GM12878 (cell line): Measurements from ENCODE around the gene DUSP15. TPM values are rescaled to one million over a fixed set of nuclear protein-coding genes. Genes with fewer than 3 reads are reported as not detected.

Source experiments
- ATAC-seq: fragments of 200-7000 bp; cut with Tn5 transposase; 3 replicates; pipeline ENCODE4 v1.9.1; 2020; ENCODE audit warnings: mild to moderate bottlenecking, moderate library complexity
- BruUV-seq: library from RNA; stranded (reverse); fragments of 400-500 nt; replicated peaks from 2 replicates; lab custom pipeline; 2021; lab: Mats Ljungman, UMichigan
- CTCF ChIA-PET: fragments of 300-600 bp; sonication (Branson Sonifier 250); formaldehyde crosslinking; extraction: SDS; loops from one replicate; lab custom pipeline; 2021; ENCODE audit warnings: inconsistent platforms; lab: Yijun Ruan, JAX
- POLR2A ChIA-PET: fragments of 350-600 bp; formaldehyde crosslinking; extraction: SDS; loops from one replicate; lab custom pipeline; 2021; ENCODE audit warnings: inconsistent platforms; lab: Charles Lee
- RAD21 ChIA-PET: fragments of 300-600 bp; sonication (Branson Sonifier 250); formaldehyde crosslinking; loops from one replicate; lab custom pipeline; 2023; ENCODE audit warnings: antibody characterized with exemption; ENCODE audit not compliant: unreplicated experiment; lab: Charles Lee
- SMC1A ChIA-PET: fragments of 300-600 bp; sonication (Branson Sonifier 250); formaldehyde crosslinking; loops from one replicate; lab custom pipeline; 2023; ENCODE audit not compliant: unreplicated experiment, uncharacterized antibody; lab: Charles Lee
- DNase-seq: peaks from one replicate; pipeline ENCODE4 v3.0.0-alpha.2; 2011; ENCODE audit warnings: low read depth, low spot score
- FAIRE-seq: peaks from 3 replicates; lab custom pipeline; 2011; peaks lifted over from hg19 to GRCh38; lab: Jason Lieb, UNC
- H2AFZ ChIP-seq: 2 replicates; pipeline ENCODE4 v1.6.0; 2011; ENCODE audit warnings: low read depth, low read length, control low read depth; ENCODE audit not compliant: control insufficient read depth
- H3K27ac ChIP-seq: 2 replicates; pipeline ENCODE4 v1.5.1; 2011; ENCODE audit warnings: control low read depth; ENCODE audit not compliant: control insufficient read depth, insufficient read depth
- H3K27me3 ChIP-seq, 2 experiments: replicated peaks in 1 of 2; 2 replicates each; pipeline versions ENCODE4 v1.6.0 to v1.6.1; 2011; ENCODE audit warnings: low read length in 1 of 2; ENCODE audit not compliant: control insufficient read depth in 2 of 2, insufficient read depth in 2 of 2
- H3K36me3 ChIP-seq, 2 experiments: 2 replicates each; pipeline ENCODE4 v1.5.1; 2011; ENCODE audit warnings: low read length in 1 of 2; ENCODE audit not compliant: control insufficient read depth in 2 of 2, insufficient read depth in 2 of 2
- H3K4me1 ChIP-seq: 2 replicates; pipeline ENCODE4 v1.6.1; 2011; ENCODE audit warnings: mild to moderate bottlenecking, low read length, moderate library complexity, mixed read lengths; ENCODE audit not compliant: control insufficient read depth, insufficient read depth
- H3K4me2 ChIP-seq: 2 replicates; pipeline ENCODE4 v1.6.0; 2011; ENCODE audit warnings: control low read depth; ENCODE audit not compliant: control insufficient read depth, insufficient read depth
- H3K4me3 ChIP-seq: fragments of 200-600 bp; sonication (generic); 2 replicates; pipeline ENCODE4 v1.5.1; 2016
- H3K79me2 ChIP-seq: 2 replicates; pipeline ENCODE4 v1.6.0; 2011; ENCODE audit warnings: low read length; ENCODE audit not compliant: control insufficient read depth, insufficient read depth
- H3K9ac ChIP-seq: 2 replicates; pipeline ENCODE4 v1.8.0; 2011; ENCODE audit warnings: low read length, control low read depth, mixed read lengths; ENCODE audit not compliant: control insufficient read depth, insufficient read depth
- H3K9me3 ChIP-seq: replicated peaks from 3 replicates; pipeline ENCODE4 v1.5.1; 2011; ENCODE audit warnings: mild to moderate bottlenecking, low read length; ENCODE audit not compliant: control insufficient read depth, insufficient read depth
- H4K20me1 ChIP-seq: 2 replicates; pipeline ENCODE4 v1.6.0; 2011; ENCODE audit not compliant: control insufficient read depth, insufficient read depth
- CEBPZ ChIP-seq: fragments of 150-350 bp; IDR thresholded peaks from 2 replicates; pipeline ENCODE4 v1.6.1; 2016; ENCODE audit warnings: low read depth, low read length
- JUND ChIP-seq: IDR thresholded peaks from 2 replicates; pipeline ENCODE4 v1.6.1; 2012; ENCODE audit warnings: low read depth, mild to moderate bottlenecking, low read length, improper control_type of control experiment, moderate library complexity
- NR2C1 ChIP-seq: fragments of 450-650 bp; IDR thresholded peaks from 2 replicates; pipeline ENCODE4 v1.6.1; 2017; ENCODE audit warnings: antibody characterized with exemption, mild to moderate bottlenecking, moderate library complexity
- NR2C2 ChIP-seq: IDR thresholded peaks from 2 replicates; pipeline ENCODE4 v1.6.1; 2011; ENCODE audit warnings: borderline replicate concordance, low read depth; ENCODE audit not compliant: control insufficient read depth, insufficient read length
- TAF1 ChIP-seq: IDR thresholded peaks from 2 replicates; pipeline ENCODE4 v1.6.1; 2011; ENCODE audit warnings: mild to moderate bottlenecking, low read depth, low read length, borderline replicate concordance
- WGBS: methylation state at CpG from one replicate; pipeline ENCODE4 v1.1.6; 2016; ENCODE audit warnings: low lambda C conversion rate; ENCODE audit not compliant: insufficient replicate concordance, insufficient coverage; ENCODE audit errors: missing lambda C conversion rate; 5-methylcytosine and 5-hydroxymethylcytosine counted together
- in situ Hi-C: fragments of 300-500 bp; cut with MboI; formaldehyde crosslinking; loops from 9 replicates; pipeline ENCODE4 v1.14.3; 2018; ENCODE audit warnings: mixed read lengths
- intact Hi-C: fragments of 100-400 bp; cut with micrococcal nuclease; formaldehyde crosslinking; loops from one replicate; pipeline ENCODE4 v1.14.2; 2022; ENCODE audit not compliant: unreplicated experiment
- polyA plus RNA-seq, 11 experiments: library from polyadenylated mRNA; depleted of rRNA in 4 of 11; unstranded in 6 of 11; stranded (reverse) in 5 of 11; fragments of >200 nt; fragmentation: Nextera tagmentation in 4 of 11; fragmentation: Illumina TruSeq in 1 of 11; extraction: Ambion mirVana in 4 of 11; extraction: Trizol in 1 of 11; gene quantifications; 1 replicate in 1 of 11; 2 replicates in 10 of 11; pipeline versions ENCODE4 v1.2.1 to v1.2.3, GENCODE V29; 2011 to 2016; ENCODE audit warnings: inconsistent platforms in 2 of 11, missing spikeins in 2 of 11, low read depth in 1 of 11
- total RNA-seq, 4 experiments: library from RNA; depleted of rRNA in 3 of 4; stranded (reverse); fragments of >200 nt in 3 of 4; fragmentation: Illumina TruSeq in 1 of 4; extraction: Trizol in 1 of 4; gene quantifications; 2 replicates each; pipeline versions ENCODE4 v1.2.1 to v1.2.3, GENCODE V29; 2013 to 2021

The DUSP15 gene
- total and polyA plus RNA-seq, 10 of the 15 experiments (the other 5 are each of a cell fraction or from before 2014, with no cell fraction given): 0.06 to 2.5 (median 0.67) TPM; not detected in 1

DNA sequence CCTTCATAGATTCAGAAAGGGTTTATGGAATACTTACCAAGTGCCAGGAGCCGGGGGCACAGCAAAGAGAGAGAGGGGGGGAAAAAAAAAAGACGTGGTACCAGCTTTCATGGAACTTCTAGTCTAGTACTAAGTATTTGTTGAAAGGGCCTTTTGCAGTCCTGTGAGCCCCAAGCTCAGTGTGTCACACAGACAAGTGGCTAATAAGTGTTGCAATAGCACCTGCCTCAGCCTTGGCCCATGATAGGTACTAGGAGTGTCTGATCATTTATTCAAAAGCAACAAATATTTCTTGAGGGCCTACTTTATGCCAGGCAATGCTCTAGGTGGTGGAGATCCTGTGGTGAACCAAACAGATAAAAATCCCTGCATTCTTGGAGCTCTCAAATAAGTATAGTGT is 43.3 kb downstream of the DUSP15 start:
- Histone ChIP-seq H3K9ac (no peak overlapping the region), H3K4me2 (no peak overlapping the region), H2AFZ (no peak overlapping the region), H3K4me1 (no peaks in the 10 kb centered on the region), H3K79me2 (no peaks in the 10 kb centered on the region), H3K27ac (no peak overlapping the region), H3K9me3 (no peaks in the 10 kb centered on the region), H3K27me3 (no peaks in the 10 kb centered on the region), H3K4me3 (no peak overlapping the region), H4K20me1 (no peaks in the 10 kb centered on the region), H3K36me3 (no peaks in the 10 kb centered on the region)
- no peak for ATAC-seq
- no peak for FAIRE-seq
- POLR2A ChIA-PET: no interaction called here
- in situ Hi-C loops (loop anchor here (10.0 kb wide), 1 partner anchor 828 kb away; no protein-coding TSS in a partner anchor), intact Hi-C loops (no loop called here)
- DNase-seq: no peak
- CTCF ChIA-PET: interaction anchor here (0.9 to 8.8 kb wide), 4 partner anchors 9 to 125 kb away, joined by 3 to 109 read pairs (median 4); partner anchors contain the start of genes FOXS1 and PDRG1
- no TSS peak for BruUV-seq
- 6% methylated on average over 2 of the region's 2 CpGs for WGBS
- RAD21 ChIA-PET: interaction anchor here (1.0 kb wide), 1 partner anchor 9 kb away, joined by 5 read pairs; no protein-coding TSS in a partner anchor
- SMC1A ChIA-PET: no interaction called here
- TF ChIP-seq JUND: no peak
- no peak for TF ChIP-seq NR2C1
- no peak for TF ChIP-seq CEBPZ
- TF ChIP-seq NR2C2: no peak
- TF ChIP-seq TAF1: no peak
